Astrocyte (in vitro differentiated cells and primary cell): ENCODE measurements around the gene SPINT4.

Experiments
- EZH2 ChIP-seq: IDR thresholded peaks from 2 replicates; pipeline ENCODE4 v1.6.1; 2012; ENCODE audit warnings: mild to moderate bottlenecking, low read length, inconsistent platforms; ENCODE audit not compliant: insufficient read depth
- TF ChIP-seq, protein P1 (sequence below): IDR thresholded peaks from 2 replicates; pipeline ENCODE4 v1.5.1; 2011; ENCODE audit warnings: low read depth, mild to moderate bottlenecking, inconsistent platforms, low read length, moderate library complexity; ENCODE audit not compliant: insufficient read depth

DNA sequence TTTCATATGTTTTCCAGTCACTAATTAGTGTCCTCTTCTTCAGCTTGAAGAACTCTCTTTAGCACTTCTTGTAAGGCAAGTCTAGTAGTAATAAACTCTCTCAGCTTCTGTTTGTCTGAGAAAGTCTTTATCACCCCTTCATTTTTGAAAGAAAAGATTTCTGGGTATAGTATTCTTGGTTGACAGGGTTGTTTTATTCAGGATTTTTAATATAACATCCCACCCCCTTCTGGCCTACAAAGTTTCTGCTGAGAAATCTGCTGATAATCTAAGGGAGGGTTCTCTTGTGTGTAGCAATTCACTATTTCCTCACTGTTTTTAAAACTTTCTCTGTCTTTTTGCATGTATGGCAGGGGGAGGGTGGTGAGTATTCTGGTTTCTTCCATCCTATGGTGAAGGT lies 42.5 kb upstream of the SPINT4 start:
- TF ChIP-seq, protein P1, sequence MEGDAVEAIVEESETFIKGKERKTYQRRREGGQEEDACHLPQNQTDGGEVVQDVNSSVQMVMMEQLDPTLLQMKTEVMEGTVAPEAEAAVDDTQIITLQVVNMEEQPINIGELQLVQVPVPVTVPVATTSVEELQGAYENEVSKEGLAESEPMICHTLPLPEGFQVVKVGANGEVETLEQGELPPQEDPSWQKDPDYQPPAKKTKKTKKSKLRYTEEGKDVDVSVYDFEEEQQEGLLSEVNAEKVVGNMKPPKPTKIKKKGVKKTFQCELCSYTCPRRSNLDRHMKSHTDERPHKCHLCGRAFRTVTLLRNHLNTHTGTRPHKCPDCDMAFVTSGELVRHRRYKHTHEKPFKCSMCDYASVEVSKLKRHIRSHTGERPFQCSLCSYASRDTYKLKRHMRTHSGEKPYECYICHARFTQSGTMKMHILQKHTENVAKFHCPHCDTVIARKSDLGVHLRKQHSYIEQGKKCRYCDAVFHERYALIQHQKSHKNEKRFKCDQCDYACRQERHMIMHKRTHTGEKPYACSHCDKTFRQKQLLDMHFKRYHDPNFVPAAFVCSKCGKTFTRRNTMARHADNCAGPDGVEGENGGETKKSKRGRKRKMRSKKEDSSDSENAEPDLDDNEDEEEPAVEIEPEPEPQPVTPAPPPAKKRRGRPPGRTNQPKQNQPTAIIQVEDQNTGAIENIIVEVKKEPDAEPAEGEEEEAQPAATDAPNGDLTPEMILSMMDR = no peak
- no peak for TF ChIP-seq EZH2
